ENCODE measurements around the gene ADAMTSL2.

ADAMTSL2 gene

DNA sequence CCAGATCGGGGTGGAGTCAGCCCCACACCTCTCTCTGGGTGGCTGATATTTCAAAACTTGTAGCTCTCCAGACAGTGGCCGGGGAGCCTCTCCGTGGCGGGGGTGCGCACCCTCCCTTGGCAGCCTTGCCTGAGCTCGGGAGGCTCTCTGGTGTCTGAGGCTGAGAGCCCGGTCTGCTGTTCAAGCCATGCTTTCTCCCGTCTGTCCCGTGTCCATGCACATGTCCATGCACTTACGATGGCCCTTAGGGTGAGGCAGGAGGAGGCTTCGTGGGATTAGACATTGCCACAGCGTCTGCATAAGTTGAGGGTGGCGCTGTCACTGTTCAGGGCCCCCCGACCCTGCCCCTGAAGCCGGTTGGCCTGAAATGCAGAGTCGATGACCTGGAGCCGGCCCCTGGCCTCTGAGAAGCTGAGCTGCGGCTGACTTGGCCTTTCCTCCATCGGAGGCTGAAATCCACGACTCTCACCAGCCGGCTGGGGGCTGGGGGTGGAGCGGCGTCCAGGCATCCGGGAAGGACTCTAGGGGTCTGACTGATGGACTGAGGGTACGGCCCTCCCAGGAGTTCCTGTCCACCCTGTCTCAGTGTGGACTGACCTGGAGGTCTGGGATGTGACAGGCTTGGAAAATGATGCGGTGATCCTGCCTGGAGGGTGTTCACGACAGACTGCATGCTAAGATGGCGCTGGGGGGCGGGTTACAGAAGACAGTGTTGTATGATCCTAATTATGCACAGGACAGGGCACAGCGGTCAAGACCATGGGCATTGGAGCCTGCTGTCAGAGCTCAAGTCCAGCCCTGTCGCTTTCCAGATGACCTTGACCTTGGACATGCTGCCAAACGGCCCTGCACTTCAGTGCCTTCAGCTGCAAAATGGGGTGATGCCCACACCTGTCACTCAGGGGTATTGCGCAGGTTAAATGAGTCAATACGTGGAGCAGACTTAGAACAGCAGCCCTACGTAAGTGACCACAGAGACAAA lies 37.4 kb upstream of the ADAMTSL2 start:
- H2BK12ac ChIP-seq (ENCODE audit: low read length in 2 of 2): no peak overlapping the region
- H3K79me1 ChIP-seq (replicated peaks; ENCODE audit: low read length, poor library complexity, severe bottlenecking): no peaks in the 10 kb centered on the region
- H3K18ac ChIP-seq (ENCODE audit: low read depth in 1 of 2, low read length in 2 of 2): peak overlapping the region in 1 of 2 experiments; percentile 14
- H3K4me2 ChIP-seq (ENCODE audit: low read length, poor library complexity, severe bottlenecking): no peak overlapping the region
- H3K23ac ChIP-seq (ENCODE audit: low read length in 2 of 2): no peak overlapping the region
- no peak overlapping the region for H3K4me3 ChIP-seq (ENCODE audit: insufficient read depth in 1 of 2, low read depth in 1 of 2, low read length in 2 of 2)
- no peak for DNase-seq
- no peak overlapping the region for H2BK15ac ChIP-seq (ENCODE audit: low read depth, poor library complexity, severe bottlenecking)
- no peak overlapping the region for H3K27ac ChIP-seq (ENCODE audit: low read length, poor library complexity, severe bottlenecking)
- H2BK5ac ChIP-seq (ENCODE audit: low read depth, low read length, poor library complexity, severe bottlenecking): no peak overlapping the region
- H3K14ac ChIP-seq (ENCODE audit: low read length in 2 of 2): peak overlapping the region in 1 of 2 experiments; percentile 35
- peaks cover 0 to 4% of the 10 kb centered on the region in 2 experiments for H3K36me3 ChIP-seq (ENCODE audit: control insufficient read depth in 1 of 2, insufficient read depth in 2 of 2, low read depth in 1 of 2, low read length in 2 of 2)
- no peak overlapping the region for H2AK5ac ChIP-seq (ENCODE audit: low read length, severe bottlenecking)
- peaks cover 38 to 63% of the 10 kb centered on the region in 2 experiments for H3K27me3 ChIP-seq (ENCODE audit: control insufficient read depth in 1 of 2, insufficient read depth in 1 of 2, low read length in 2 of 2)
- no peak overlapping the region for H2AFZ ChIP-seq (ENCODE audit: low read depth, low read length)
- H3K4me1 ChIP-seq (ENCODE audit: control insufficient read depth, insufficient read depth, low read depth, low read length): peaks cover 10% of the 10 kb centered on the region
- no peak overlapping the region for H2BK120ac ChIP-seq (ENCODE audit: low read depth, low read length)
- no peak overlapping the region for H3K4ac ChIP-seq (ENCODE audit: low read depth in 1 of 2, low read length in 2 of 2)
- WGBS: 85% methylated on average over 35 of the region's 35 CpGs
- no peak overlapping the region for H4K91ac ChIP-seq (ENCODE audit: low read length)
- no peak overlapping the region for H3K9ac ChIP-seq (ENCODE audit: low read length)
- no peak overlapping the region for H4K8ac ChIP-seq (ENCODE audit: low read length)
- peaks cover 14% of the 10 kb centered on the region for H3K9me3 ChIP-seq (ENCODE audit: control insufficient read depth, low read length)

GRCh38 chr9:133499132-133499891 lies 35.2 kb upstream of the ADAMTSL2 start:
- no peak overlapping the region for H3K4ac ChIP-seq (ENCODE audit: low read depth in 1 of 2, low read length in 2 of 2)
- H2BK120ac ChIP-seq (ENCODE audit: low read depth, low read length): no peak overlapping the region
- H3K18ac ChIP-seq (ENCODE audit: low read depth in 1 of 2, low read length in 2 of 2): no peak overlapping the region
- peak overlapping the region; percentile 37 for H2BK15ac ChIP-seq (ENCODE audit: low read depth, poor library complexity, severe bottlenecking)
- H2BK12ac ChIP-seq (ENCODE audit: low read length in 2 of 2): no peak overlapping the region
- H3K27ac ChIP-seq (ENCODE audit: low read length, poor library complexity, severe bottlenecking): no peak overlapping the region
- H3K36me3 ChIP-seq (ENCODE audit: control insufficient read depth in 1 of 2, insufficient read depth in 2 of 2, low read depth in 1 of 2, low read length in 2 of 2): peaks cover 0 to 4% of the 10 kb centered on the region in 2 experiments
- H3K9ac ChIP-seq (ENCODE audit: low read length): no peak overlapping the region
- 45% methylated on average over 19 of the region's 19 CpGs for WGBS
- no peak overlapping the region for H3K4me3 ChIP-seq (ENCODE audit: insufficient read depth in 1 of 2, low read depth in 1 of 2, low read length in 2 of 2)
- H4K91ac ChIP-seq (ENCODE audit: low read length): no peak overlapping the region
- H3K23ac ChIP-seq (ENCODE audit: low read length in 2 of 2): no peak overlapping the region
- H3K27me3 ChIP-seq (ENCODE audit: control insufficient read depth in 1 of 2, insufficient read depth in 1 of 2, low read length in 2 of 2): peaks cover 38 to 62% of the 10 kb centered on the region in 2 experiments
- no peak overlapping the region for H3K4me2 ChIP-seq (ENCODE audit: low read length, poor library complexity, severe bottlenecking)
- peak; percentile 40 for DNase-seq
- peaks cover 3% of the 10 kb centered on the region for H3K4me1 ChIP-seq (ENCODE audit: control insufficient read depth, insufficient read depth, low read depth, low read length)
- peaks cover 21% of the 10 kb centered on the region for H3K9me3 ChIP-seq (ENCODE audit: control insufficient read depth, low read length)
- H3K79me1 ChIP-seq (replicated peaks; ENCODE audit: low read length, poor library complexity, severe bottlenecking): no peaks in the 10 kb centered on the region
- peak overlapping the region; percentile 48 for H2AFZ ChIP-seq (ENCODE audit: low read depth, low read length)
- H2BK5ac ChIP-seq (ENCODE audit: low read depth, low read length, poor library complexity, severe bottlenecking): no peak overlapping the region
- H4K8ac ChIP-seq (ENCODE audit: low read length): no peak overlapping the region
- no peak overlapping the region for H2AK5ac ChIP-seq (ENCODE audit: low read length, severe bottlenecking)
- no peak overlapping the region for H3K14ac ChIP-seq (ENCODE audit: low read length in 2 of 2)

GRCh38 chr9:133499892-133500270 lies 34.6 kb upstream of the ADAMTSL2 start:
- Histone ChIP-seq H3K9me3 (ENCODE audit: control insufficient read depth, low read length) (peaks cover 21% of the 10 kb centered on the region), H3K4me3 (ENCODE audit: insufficient read depth in 1 of 2, low read depth in 1 of 2, low read length in 2 of 2) (no peak overlapping the region), H3K9ac (ENCODE audit: low read length) (no peak overlapping the region), H3K79me1 (replicated peaks; ENCODE audit: low read length, poor library complexity, severe bottlenecking) (no peaks in the 10 kb centered on the region), H2BK15ac (ENCODE audit: low read depth, poor library complexity, severe bottlenecking) (peak overlapping the region; percentile 37), H3K4ac (ENCODE audit: low read depth in 1 of 2, low read length in 2 of 2) (no peak overlapping the region), H2AFZ (ENCODE audit: low read depth, low read length) (no peak overlapping the region), H4K8ac (ENCODE audit: low read length) (no peak overlapping the region), H3K14ac (ENCODE audit: low read length in 2 of 2) (no peak overlapping the region), H2AK5ac (ENCODE audit: low read length, severe bottlenecking) (no peak overlapping the region), H2BK5ac (ENCODE audit: low read depth, low read length, poor library complexity, severe bottlenecking) (no peak overlapping the region), H3K36me3 (ENCODE audit: control insufficient read depth in 1 of 2, insufficient read depth in 2 of 2, low read depth in 1 of 2, low read length in 2 of 2) (peaks cover 0 to 4% of the 10 kb centered on the region in 2 experiments), H3K27me3 (ENCODE audit: control insufficient read depth in 1 of 2, insufficient read depth in 1 of 2, low read length in 2 of 2) (peaks cover 38 to 56% of the 10 kb centered on the region in 2 experiments), H4K91ac (ENCODE audit: low read length) (no peak overlapping the region), H3K18ac (ENCODE audit: low read depth in 1 of 2, low read length in 2 of 2) (no peak overlapping the region), H3K4me2 (ENCODE audit: low read length, poor library complexity, severe bottlenecking) (no peak overlapping the region), H2BK120ac (ENCODE audit: low read depth, low read length) (no peak overlapping the region), H3K4me1 (ENCODE audit: control insufficient read depth, insufficient read depth, low read depth, low read length) (peaks cover 3% of the 10 kb centered on the region), H2BK12ac (ENCODE audit: low read length in 2 of 2) (no peak overlapping the region), H3K23ac (ENCODE audit: low read length in 2 of 2) (no peak overlapping the region), H3K27ac (ENCODE audit: low read length, poor library complexity, severe bottlenecking) (no peak overlapping the region)
- 85% methylated on average over 12 of the region's 12 CpGs for WGBS
- DNase-seq: no peak

DNA sequence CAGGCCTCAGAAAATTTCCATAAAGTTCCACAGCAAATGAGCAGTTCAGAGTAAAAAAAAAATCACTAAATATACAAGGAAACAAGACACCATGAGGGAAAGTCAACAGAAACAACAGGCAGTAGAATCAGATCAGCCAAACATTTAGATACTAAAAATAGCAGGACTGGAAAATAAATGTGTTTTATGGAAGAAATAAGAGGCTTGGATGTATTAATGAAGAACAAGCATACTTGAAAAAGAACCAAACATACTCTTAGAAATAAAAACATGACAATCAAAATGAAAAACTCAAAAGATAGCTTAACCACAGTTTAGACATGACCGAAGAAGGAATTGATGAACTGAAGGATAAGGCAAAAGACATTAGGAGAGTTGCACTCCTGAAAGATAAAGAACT lies 32.4 kb upstream of the ADAMTSL2 start:
- H3K79me1 ChIP-seq (replicated peaks; ENCODE audit: low read length, poor library complexity, severe bottlenecking): no peaks in the 10 kb centered on the region
- no peak overlapping the region for H3K23ac ChIP-seq (ENCODE audit: low read length in 2 of 2)
- no peak overlapping the region for H3K4me3 ChIP-seq (ENCODE audit: insufficient read depth in 1 of 2, low read depth in 1 of 2, low read length in 2 of 2)
- 90% methylated on average over 1 of the region's 1 CpG for WGBS
- H4K91ac ChIP-seq (ENCODE audit: low read length): no peak overlapping the region
- H2BK12ac ChIP-seq (ENCODE audit: low read length in 2 of 2): no peak overlapping the region
- H3K18ac ChIP-seq (ENCODE audit: low read depth in 1 of 2, low read length in 2 of 2): no peak overlapping the region
- H2BK15ac ChIP-seq (ENCODE audit: low read depth, poor library complexity, severe bottlenecking): no peak overlapping the region
- H3K27ac ChIP-seq (ENCODE audit: low read length, poor library complexity, severe bottlenecking): no peak overlapping the region
- no peak overlapping the region for H3K9ac ChIP-seq (ENCODE audit: low read length)
- no peak overlapping the region for H3K14ac ChIP-seq (ENCODE audit: low read length in 2 of 2)
- H2BK120ac ChIP-seq (ENCODE audit: low read depth, low read length): no peak overlapping the region
- DNase-seq: no peak
- H2AK5ac ChIP-seq (ENCODE audit: low read length, severe bottlenecking): no peak overlapping the region
- peaks cover 28 to 35% of the 10 kb centered on the region in 2 experiments for H3K27me3 ChIP-seq (ENCODE audit: control insufficient read depth in 1 of 2, insufficient read depth in 1 of 2, low read length in 2 of 2)
- peaks cover 21% of the 10 kb centered on the region for H3K4me1 ChIP-seq (ENCODE audit: control insufficient read depth, insufficient read depth, low read depth, low read length)
- peaks cover 21% of the 10 kb centered on the region for H3K9me3 ChIP-seq (ENCODE audit: control insufficient read depth, low read length)
- H2AFZ ChIP-seq (ENCODE audit: low read depth, low read length): no peak overlapping the region
- H2BK5ac ChIP-seq (ENCODE audit: low read depth, low read length, poor library complexity, severe bottlenecking): no peak overlapping the region
- H3K4ac ChIP-seq (ENCODE audit: low read depth in 1 of 2, low read length in 2 of 2): no peak overlapping the region
- no peaks in the 10 kb centered on the region for H3K36me3 ChIP-seq (ENCODE audit: control insufficient read depth in 1 of 2, insufficient read depth in 2 of 2, low read depth in 1 of 2, low read length in 2 of 2)
- no peak overlapping the region for H4K8ac ChIP-seq (ENCODE audit: low read length)
- no peak overlapping the region for H3K4me2 ChIP-seq (ENCODE audit: low read length, poor library complexity, severe bottlenecking)
